Measurements from ENCODE around the gene KLF5.

DNA sequence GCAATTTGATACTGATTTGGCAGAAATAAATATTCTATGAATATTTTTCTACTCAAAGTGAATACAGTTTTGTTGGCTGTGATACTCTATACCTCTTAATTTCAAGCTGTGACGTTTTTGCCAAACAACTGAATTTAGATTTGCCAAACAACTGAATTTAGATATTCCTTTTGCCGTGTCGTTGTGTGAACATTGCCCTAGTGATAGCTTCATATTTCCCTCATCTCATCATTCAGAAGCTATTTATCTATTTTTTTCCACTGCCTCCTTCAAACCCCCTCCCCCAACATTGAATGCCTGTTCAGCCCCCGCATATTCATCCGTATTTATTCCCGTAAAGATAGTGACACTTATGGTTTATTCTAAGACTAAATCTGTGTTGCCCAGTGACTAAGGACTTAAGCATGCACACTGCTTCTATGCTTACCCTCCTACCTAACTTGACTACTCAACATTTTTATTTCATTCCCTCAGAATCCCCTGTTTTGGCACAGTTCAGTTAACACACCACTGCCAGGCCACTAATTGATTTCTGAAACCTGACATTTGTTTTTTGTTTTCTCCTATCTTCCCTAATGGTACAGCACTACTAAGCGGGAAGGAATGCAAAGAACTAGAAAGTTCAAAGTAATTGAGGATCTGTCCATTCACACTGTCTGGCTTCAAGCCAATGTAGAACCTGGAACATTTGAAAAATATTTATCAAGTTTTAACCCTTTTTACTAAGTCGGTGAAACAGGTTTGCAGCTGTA lies 2.8 kb upstream of the KLF5 start:
- TF ChIP-seq CTCF (IDR thresholded peaks at IDR 0.05) (no peak), ZFX (IDR thresholded peaks at IDR 0.05; ENCODE audit: borderline replicate concordance) (no peak)

Data from 22Rv1 (cell line).